GM18517 (cell line): ENCODE results near the gene MASP1.
"Not testable (repeated sequence)": the region's sequence is repeated elsewhere in the genome, so short reads cannot be mapped to it uniquely, and the experiment has no call there.

Experiments
- ATAC-seq: cut with Tn5 transposase; IDR thresholded peaks from one replicate; pipeline ENCODE4 v1.9.1; 2021; ENCODE audit warnings: mild to moderate bottlenecking, moderate library complexity; ENCODE audit not compliant: unreplicated experiment

Gene MASP1

DNA sequence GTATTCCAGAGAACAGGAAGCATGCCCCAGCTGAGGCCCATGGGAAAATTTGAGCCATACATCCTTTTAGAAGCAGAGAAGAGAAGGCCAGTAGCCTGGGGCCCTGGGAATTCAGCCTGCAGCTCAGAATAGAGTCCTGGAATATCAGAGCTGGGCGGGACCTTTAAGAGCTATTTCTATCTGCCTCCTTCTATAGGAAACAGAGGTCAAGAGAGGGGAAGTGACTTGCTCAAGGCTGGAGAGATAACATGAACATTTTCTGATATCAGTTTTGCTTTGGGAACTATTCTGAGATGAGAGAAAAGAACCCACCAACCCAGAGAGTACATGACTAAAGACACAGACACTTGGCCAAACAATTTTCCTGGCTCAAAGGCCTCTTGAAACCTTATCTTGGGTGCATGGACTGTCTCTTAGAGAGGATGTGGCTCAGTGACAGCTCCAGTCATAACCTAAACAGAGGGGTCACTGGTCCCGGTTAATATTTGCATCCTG is 26.0 kb downstream of the MASP1 start:
- ATAC-seq = no peak

DNA sequence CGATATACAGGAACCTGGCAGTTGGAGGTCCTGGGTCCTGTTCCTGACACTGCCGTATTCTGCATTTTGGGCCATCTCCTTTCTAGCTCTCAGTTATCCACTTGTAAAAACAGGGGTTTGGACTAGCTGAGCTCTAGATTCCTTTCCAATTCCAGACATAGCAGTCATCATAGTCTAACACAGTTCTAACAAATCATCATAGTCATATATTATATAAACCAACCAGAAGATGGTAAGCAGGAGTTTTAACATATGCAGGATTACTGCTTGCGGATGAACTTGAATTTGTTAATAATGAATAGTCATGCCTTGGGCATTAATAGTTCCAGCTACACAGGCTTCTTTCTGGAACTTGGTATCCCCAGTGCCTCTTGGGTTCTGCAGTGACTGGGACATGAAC is 26.6 kb downstream of the MASP1 start:
- ATAC-seq = no peak

- no peak for ATAC-seq
Observed at GRCh38 chr3:187264021-187264420, 27.5 kb downstream of the MASP1 start.

DNA sequence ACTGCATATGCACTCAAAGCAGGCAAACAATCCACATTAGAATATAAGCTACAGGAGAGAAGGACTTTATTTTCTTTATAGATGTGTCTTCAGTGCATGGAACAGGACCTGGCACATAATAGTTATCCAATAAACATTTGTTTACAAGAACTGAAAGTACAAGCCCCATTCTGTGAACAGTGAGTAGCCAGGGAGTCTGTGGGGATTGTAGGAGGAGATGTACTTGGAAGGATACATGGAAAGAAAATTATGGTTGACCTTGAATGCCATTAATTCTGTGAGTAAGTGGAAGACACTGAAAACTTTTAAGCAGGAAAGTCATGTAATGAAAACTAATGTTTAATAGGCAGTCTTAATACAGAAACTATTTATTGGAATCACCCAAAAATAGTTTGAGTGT is 28.3 kb downstream of the MASP1 start:
- no peak for ATAC-seq

- ATAC-seq = no peak
Observed at GRCh38 chr3:187262360-187262759, 29.2 kb downstream of the MASP1 start.

DNA sequence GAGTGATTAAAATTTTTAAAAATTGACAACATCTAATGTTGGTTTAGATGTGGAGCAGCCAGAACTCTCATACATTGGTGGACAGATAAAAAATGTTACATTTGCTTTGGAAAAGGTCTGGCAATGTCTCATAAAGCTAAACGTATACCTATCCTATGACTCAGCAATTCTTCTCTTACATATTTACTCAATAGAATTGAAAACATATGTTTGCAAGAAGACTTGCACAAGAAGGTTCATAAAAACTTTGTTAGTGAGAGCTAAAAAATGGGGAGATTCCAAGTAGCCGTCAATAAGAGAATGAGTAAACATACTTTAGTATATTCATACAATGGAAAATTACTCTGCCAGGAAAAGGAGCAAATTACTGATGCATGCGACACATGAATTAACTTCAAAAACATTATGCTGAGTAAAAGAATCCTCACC is 30.0 kb downstream of the MASP1 start:
- no peak for ATAC-seq

DNA sequence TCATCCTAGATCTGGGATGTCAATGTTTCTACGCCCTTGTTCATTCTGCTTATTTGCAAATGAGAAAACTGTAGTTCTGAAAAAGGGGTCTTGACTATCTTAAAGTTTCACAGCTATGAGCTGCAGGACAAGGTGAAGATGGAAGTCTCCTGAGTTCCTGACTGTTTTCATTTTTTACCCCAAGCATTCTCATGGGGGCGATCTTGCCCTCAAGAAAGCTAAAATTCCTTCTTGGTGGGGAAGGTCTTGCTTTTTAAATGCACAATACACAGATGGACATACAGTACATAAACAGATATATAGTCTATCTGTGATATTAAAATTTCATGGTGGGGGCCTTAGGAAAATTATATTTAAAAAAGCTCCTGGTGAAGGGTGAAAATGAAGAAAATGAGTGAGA is 32.4 kb downstream of the MASP1 start:
- ATAC-seq = no peak

GRCh38 chr3:187257992-187258692 is 33.4 kb downstream of the MASP1 start:
- no peak for ATAC-seq

GRCh38 chr3:187257471-187257870 is 34.1 kb downstream of the MASP1 start:
- no peak for ATAC-seq

DNA sequence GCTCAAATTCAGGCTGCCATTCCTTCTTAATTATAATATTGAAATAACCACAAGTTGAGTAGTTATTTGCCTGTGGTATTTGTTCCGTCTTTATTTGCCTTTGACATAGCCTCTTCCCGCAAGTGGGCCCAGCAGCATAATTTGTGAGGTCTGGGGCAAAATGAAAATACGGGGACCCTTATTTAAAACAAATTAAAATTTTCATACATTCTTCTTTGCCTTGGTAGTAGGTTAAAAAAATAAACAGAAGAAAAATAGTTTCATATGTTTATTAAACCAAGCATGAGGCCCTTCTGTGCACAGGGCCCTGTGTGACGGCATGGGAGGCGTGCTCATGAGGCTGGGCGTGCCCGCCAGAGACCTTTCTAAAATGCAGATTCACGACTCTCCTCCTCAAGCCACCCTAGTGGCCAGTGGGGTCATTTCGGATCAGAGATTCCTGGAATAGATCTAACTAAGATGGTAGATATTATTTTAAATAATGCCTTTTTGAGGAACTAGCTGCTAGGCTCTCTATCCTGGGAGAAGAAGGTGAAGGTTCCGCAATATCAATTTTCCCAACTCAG is 35.4 kb downstream of the MASP1 start:
- ATAC-seq = no peak

DNA sequence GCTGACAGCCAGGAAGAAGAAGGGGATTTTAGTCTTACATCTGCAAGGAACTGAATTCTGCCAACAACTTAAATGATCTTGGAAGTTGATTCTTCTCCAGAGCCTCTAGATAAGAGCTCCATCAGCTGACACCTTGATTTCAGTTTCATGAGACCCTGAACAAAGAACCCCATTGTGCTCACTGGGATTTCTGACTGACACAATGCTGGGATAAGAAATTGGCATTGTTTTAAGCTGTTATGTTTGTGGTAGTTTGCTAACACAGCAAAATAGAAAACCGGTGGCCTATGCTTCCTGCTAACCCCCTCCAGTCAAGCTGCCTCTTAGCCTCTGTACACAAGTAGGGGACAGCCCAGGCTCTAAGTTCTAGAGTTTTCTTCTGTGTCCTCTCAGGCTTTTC is 36.2 kb downstream of the MASP1 start:
- no peak for ATAC-seq

GRCh38 chr3:187252311-187252710 is 39.2 kb downstream of the MASP1 start:
- no peak for ATAC-seq

DNA sequence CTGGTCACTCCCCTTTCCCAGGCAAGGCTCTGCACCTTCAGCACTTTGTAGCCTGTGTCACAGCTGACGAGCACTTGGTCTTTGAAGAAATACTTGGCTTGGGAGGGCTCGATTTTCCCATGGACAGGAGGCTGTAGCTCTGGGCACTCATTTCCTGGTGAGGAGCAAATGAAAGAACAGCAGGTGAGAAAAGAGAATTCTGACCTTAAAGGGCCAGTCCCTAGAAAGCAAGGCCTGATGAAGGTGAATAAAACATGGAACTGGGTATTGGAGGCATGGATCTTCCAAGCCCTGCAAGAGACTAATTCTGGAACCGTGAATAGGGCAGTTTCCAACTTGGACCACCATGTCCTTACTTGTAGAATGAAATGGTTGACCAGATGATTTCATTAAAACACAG is 39.9 kb downstream of the MASP1 start:
- no peak for ATAC-seq

DNA sequence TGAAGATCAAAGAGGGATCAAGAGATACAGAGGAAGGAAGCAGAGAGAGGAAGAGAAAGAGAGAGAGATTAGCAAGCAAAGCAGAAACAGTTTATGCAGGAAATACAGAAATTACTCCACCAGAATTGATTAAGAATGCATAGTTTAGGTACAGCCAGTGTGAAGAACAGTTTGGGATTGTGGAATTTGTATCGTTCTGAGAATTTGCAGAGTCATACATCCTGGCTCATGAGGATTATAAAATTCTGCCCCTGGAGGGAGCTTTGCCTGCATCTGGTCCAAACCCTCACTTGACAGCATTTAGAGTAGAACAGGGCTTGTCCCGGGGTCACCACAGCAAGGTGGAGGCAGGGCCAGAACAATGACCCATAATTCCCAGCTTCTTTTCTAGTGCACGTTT is 44.1 kb downstream of the MASP1 start:
- ATAC-seq = no peak

DNA sequence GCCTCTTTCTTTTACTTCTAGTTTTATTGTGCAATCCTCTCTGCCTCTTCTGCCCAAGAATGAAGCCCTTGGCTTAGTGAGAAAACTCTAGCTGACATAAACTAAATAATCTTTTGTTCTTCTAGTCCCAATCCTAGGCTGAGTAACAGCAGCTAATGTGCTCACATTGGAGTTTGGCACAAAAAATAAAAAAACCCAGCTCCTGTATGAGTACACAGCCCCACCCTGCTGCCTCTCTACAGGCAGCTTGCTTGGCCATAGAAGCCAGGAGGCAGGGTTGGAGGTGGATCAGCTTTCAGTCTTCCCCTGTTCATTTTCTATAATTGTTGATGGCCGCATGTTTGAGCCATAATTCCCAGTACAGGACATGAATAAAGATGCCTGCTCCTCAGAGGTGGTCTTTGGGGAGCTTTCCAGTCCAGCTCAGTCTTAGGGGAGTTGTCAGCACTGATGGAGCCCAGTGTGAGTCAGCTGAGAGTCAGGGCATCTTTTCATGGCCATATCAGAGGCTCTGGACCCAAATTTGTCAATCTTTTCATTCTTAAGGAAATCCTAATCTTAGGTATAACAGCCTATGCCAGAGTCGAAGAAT is 47.5 kb downstream of the MASP1 start:
- no peak for ATAC-seq

- ATAC-seq = no peak
Observed at GRCh38 chr3:187242900-187243299, 48.6 kb downstream of the MASP1 start.

DNA sequence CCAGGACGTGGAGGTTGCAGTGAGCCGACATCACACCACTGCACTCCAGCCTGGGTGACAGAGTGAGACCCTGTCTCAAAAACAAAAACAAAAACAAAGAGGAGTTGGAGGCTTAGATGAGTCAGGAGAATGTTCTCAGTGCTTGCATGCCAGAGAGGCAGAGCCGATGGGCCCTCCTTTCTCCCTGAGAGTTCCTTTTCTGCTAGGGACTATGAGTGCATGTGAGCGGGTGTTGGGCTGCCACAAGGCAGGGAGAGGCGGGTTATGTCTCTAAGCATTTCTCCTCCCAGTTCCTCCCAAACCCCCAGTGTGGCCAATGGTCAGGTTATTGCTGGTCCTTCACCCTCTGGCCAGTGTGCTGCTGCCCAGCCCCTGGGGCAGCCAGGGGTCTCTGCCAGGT is 49.1 kb downstream of the MASP1 start:
- ATAC-seq = no peak

DNA sequence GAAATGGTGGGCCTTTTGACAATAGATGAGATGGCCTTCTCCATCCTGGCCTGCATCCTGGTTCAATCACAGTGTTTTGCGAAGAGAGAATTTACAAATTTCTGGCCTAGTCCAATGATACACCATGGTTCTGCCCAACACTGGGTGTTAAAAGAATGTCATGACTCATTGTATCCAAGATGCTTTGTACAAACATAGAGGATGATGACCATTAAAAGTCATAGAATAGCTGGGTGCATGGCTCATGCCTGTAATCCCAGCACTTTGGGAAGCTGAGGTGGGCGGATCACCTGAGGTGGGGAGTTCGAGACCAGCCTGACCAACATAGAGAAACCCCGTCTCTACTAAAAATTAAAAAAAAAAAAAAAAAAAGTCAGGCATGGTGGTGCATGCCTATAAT is 52.7 kb downstream of the MASP1 start:
- ATAC-seq = not testable (repeated sequence)

DNA sequence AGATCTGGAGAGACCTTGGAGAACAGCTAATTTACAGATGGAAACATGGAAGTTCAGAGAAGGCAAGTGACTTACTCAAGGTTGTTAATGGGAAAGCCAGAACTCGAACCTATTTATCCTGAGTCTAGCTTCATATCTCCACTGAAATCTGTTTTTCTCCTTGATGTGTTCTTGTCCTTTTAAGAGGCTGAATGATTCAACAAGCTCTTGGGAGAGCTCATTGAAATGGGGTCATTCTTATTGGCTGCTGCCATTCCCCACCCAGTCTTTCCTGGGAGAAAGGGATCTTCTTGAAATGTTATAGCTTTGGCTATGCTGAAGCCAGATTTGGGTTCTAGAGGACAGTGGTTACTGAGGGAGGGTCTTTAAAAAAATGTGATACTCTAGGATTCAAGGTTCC is 53.3 kb downstream of the MASP1 start:
- no peak for ATAC-seq

- ATAC-seq = no peak
Observed at GRCh38 chr3:187237741-187238140, 53.8 kb downstream of the MASP1 start.

GRCh38 chr3:187236962-187237361 is 54.6 kb downstream of the MASP1 start:
- no peak for ATAC-seq

DNA sequence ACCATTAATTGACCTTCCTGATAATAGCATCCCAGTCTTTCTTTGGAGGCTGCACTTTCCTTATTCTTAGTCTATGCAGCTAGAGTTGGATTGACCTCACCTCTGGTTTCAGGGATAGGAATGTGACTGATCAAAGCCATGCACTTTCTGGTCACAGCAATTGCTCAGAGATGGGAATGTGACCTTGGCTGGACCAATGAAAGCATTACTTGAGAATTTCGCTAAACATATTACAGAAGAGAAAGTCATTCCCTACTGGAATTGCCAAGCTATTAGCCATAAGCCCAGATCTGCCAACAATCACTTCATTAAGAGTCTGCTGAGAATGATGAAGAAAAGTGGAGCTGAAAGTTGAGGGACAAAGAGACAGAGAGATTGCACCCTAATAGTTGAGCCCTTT is 61.5 kb downstream of the MASP1 start:
- no peak for ATAC-seq
